HCT116 (cell line): ENCODE data around the gene NAV1. TPM values are rescaled to one million over a fixed set of nuclear protein-coding genes. Genes with fewer than 3 reads are reported as not detected.

Experiments
- ATAC-seq: fragments of 200-7000 bp; cut with Tn5 transposase; 2 replicates; pipeline ENCODE4 v1.9.1; 2020; ENCODE audit warnings: mild to moderate bottlenecking, moderate library complexity
- BruUV-seq: library from RNA; stranded (reverse); fragments of 400-500 nt; replicated peaks from 2 replicates; lab custom pipeline; 2021; lab: Mats Ljungman, UMichigan
- CTCF ChIA-PET: fragments of 300-600 bp; sonication (Branson Sonifier 250); formaldehyde crosslinking; loops from one replicate; lab custom pipeline; 2021; ENCODE audit warnings: antibody characterized with exemption; lab: Charles Lee
- POLR2A ChIA-PET: fragments of 300-600, 350-600 bp; sonication (Branson Sonifier 250); formaldehyde crosslinking; loops from one replicate; lab custom pipeline; 2021; ENCODE audit warnings: antibody characterized with exemption; lab: Charles Lee
- RAD21 ChIA-PET, 2 experiments: fragments of 300-600 bp; sonication (Branson Sonifier 250); formaldehyde crosslinking; loops; one replicate each; lab custom pipeline; 2023; ENCODE audit warnings: low total read pairs in 2 of 2; ENCODE audit not compliant: uncharacterized antibody in 2 of 2, unreplicated experiment in 2 of 2, low non-redundant PET in 1 of 2; lab: Charles Lee
- DNase-seq: peaks from one replicate; pipeline ENCODE4 v3.0.0-alpha.2; 2010; ENCODE audit warnings: low read depth, low spot score
- H2AFZ ChIP-seq: fragments of 200-600 bp; shearing (Covaris generic), sonication (generic); 2 replicates; pipeline ENCODE4 v1.6.1; 2017; ENCODE audit warnings: low read depth, mixed run types, mixed read lengths, antibody characterized with exemption, low read length; ENCODE audit not compliant: poor library complexity, severe bottlenecking
- H3K27ac ChIP-seq: 2 replicates; pipeline ENCODE4 v1.5.1; 2012; ENCODE audit warnings: low read depth, low read length
- H3K27me3 ChIP-seq: fragments of 200-600 bp; sonication (generic); 2 replicates; pipeline ENCODE4 v1.6.1; 2016; ENCODE audit warnings: mixed run types, low read length, mixed read lengths; ENCODE audit not compliant: insufficient read depth
- H3K36me3 ChIP-seq, 2 experiments: fragments of 200-500 bp in 1 of 2; fragments of 200-600 bp in 1 of 2; sonication (Bioruptor generic) in 1 of 2; sonication (generic) in 1 of 2; 2 replicates each; pipeline versions ENCODE4 v1.5.1 to v1.6.1; 2014 to 2016; ENCODE audit warnings: low read length in 2 of 2, inconsistent platforms in 1 of 2, mixed read lengths in 1 of 2, mixed run types in 1 of 2; ENCODE audit not compliant: insufficient read depth in 2 of 2, control insufficient read depth in 1 of 2
- H3K4me1 ChIP-seq, 2 experiments: fragments of 200-600 bp in 1 of 2; sonication (generic) in 1 of 2; 2 replicates each; pipeline versions ENCODE4 v1.5.1 to v1.6.1; 2012 to 2017; ENCODE audit warnings: low read length in 2 of 2, inconsistent platforms in 1 of 2, mild to moderate bottlenecking in 1 of 2, mixed read lengths in 1 of 2, mixed run types in 1 of 2, moderate library complexity in 1 of 2; ENCODE audit not compliant: insufficient read depth in 2 of 2, control insufficient read depth in 1 of 2
- H3K4me2 ChIP-seq: fragments of 200-600 bp; sonication (generic); 2 replicates; pipeline ENCODE4 v1.6.1; 2017; ENCODE audit warnings: mixed run types, low read length, mixed read lengths
- H3K4me3 ChIP-seq, 2 experiments: fragments of 200-600 bp in 1 of 2; sonication (generic) in 1 of 2; replicated peaks in 1 of 2; 2 replicates each; pipeline ENCODE4 v1.5.1; 2011 to 2016; ENCODE audit warnings: low read length in 2 of 2, control low read depth in 1 of 2, low read depth in 1 of 2, mild to moderate bottlenecking in 1 of 2, mixed read lengths in 1 of 2, mixed run types in 1 of 2
- H3K79me2 ChIP-seq: fragments of 200-600 bp; sonication (generic); 2 replicates; pipeline ENCODE4 v1.6.1; 2017; ENCODE audit warnings: mild to moderate bottlenecking, mixed run types, low read length, moderate library complexity, mixed read lengths; ENCODE audit not compliant: insufficient read depth
- H3K9ac ChIP-seq: fragments of 200-600 bp; sonication (generic); 2 replicates; pipeline ENCODE4 v1.6.1; 2016; ENCODE audit warnings: low read length, mixed read lengths
- H3K9me2 ChIP-seq: fragments of 200-600 bp; sonication (generic), shearing (Covaris generic); 2 replicates; pipeline ENCODE4 v1.6.1; 2017; ENCODE audit warnings: mixed run types, mild to moderate bottlenecking, moderate library complexity; ENCODE audit not compliant: insufficient read depth
- H3K9me3 ChIP-seq, 2 experiments: fragments of 200-500 bp in 1 of 2; fragments of 200-600 bp in 1 of 2; sonication (Bioruptor generic) in 1 of 2; sonication (generic) in 1 of 2; 2 replicates each; pipeline ENCODE4 v1.6.1; 2014 to 2017; ENCODE audit warnings: low read length in 2 of 2, mixed read lengths in 2 of 2, inconsistent platforms in 1 of 2, low read depth in 1 of 2, mild to moderate bottlenecking in 1 of 2, mixed run types in 1 of 2, moderate library complexity in 1 of 2; ENCODE audit not compliant: control insufficient read depth in 1 of 2, insufficient read depth in 1 of 2
- H4K20me1 ChIP-seq: fragments of 200-600 bp; sonication (generic), shearing (Covaris generic); 2 replicates; pipeline ENCODE4 v1.6.1; 2017; ENCODE audit warnings: mixed run types, mild to moderate bottlenecking, moderate library complexity; ENCODE audit not compliant: insufficient read depth
- CEBPB ChIP-seq: IDR thresholded peaks from 2 replicates; pipeline ENCODE4 v1.6.1; 2012; ENCODE audit warnings: low read depth
- EGR1 ChIP-seq: IDR thresholded peaks from 2 replicates; pipeline ENCODE4 v1.6.1; 2012; ENCODE audit warnings: low read depth
- ELF1 ChIP-seq: IDR thresholded peaks from 2 replicates; pipeline ENCODE4 v1.6.1; 2012; ENCODE audit warnings: low read depth, borderline replicate concordance
- EZH2 ChIP-seq: fragments of 200-600 bp; sonication (generic); IDR thresholded peaks from 2 replicates; pipeline ENCODE4 v1.6.1; 2017; ENCODE audit warnings: antibody characterized with exemption, mixed run types
- JUND ChIP-seq: IDR thresholded peaks from 2 replicates; pipeline ENCODE4 v1.6.1; 2012
- MAX ChIP-seq: IDR thresholded peaks from 2 replicates; pipeline ENCODE4 v1.6.1; 2012
- SP1 ChIP-seq: IDR thresholded peaks from 2 replicates; pipeline ENCODE4 v1.6.1; 2012; ENCODE audit warnings: low read depth
- TCF7L2 ChIP-seq: IDR thresholded peaks from 2 replicates; pipeline ENCODE4 v1.7.0; 2011; ENCODE audit warnings: borderline replicate concordance, inconsistent platforms; ENCODE audit not compliant: insufficient read depth, insufficient read length; ENCODE audit errors: extremely low read depth
- YY1 ChIP-seq: IDR thresholded peaks from 2 replicates; pipeline ENCODE4 v1.6.1; 2011; ENCODE audit warnings: low read length, low read depth, moderate library complexity, mild to moderate bottlenecking; ENCODE audit not compliant: insufficient replicate concordance; ENCODE audit errors: extremely low read depth
- ZBTB33 ChIP-seq: IDR thresholded peaks from 2 replicates; pipeline ENCODE4 v1.6.1; 2011; ENCODE audit warnings: mild to moderate bottlenecking, low read length, moderate library complexity; ENCODE audit not compliant: insufficient replicate concordance; ENCODE audit errors: extremely low read depth
- ZFX ChIP-seq: fragments of 450-650 bp; IDR thresholded peaks from 2 replicates; pipeline ENCODE4 v1.6.1; 2017
- ZNF274 ChIP-seq: fragments of 200-500 bp; sonication (Bioruptor generic); IDR thresholded peaks from 2 replicates; pipeline ENCODE4 v1.6.1; 2014; ENCODE audit warnings: mild to moderate bottlenecking, low read depth, low read length, inconsistent platforms
- intact Hi-C: fragments of 100-400 bp; cut with micrococcal nuclease; formaldehyde crosslinking; loops from 2 replicates; pipeline ENCODE4 v1.10.0; 2022
- total RNA-seq: library from RNA; stranded (reverse); gene quantifications from one replicate; pipeline ENCODE4 v1.2.1, GENCODE V29; 2021; ENCODE audit not compliant: unreplicated experiment
- TF ChIP-seq, protein P1 (sequence below), 3 experiments: fragments of 200-600 bp in 1 of 3; sonication (generic) in 1 of 3; IDR thresholded peaks in 2 of 3; conservative IDR thresholded peaks in 1 of 3; 2 replicates each; pipeline ENCODE4 v1.5.1; 2012 to 2017; ENCODE audit warnings: low read depth in 2 of 3, low read length in 2 of 3, antibody characterized with exemption in 1 of 3, borderline replicate concordance in 1 of 3, control low read depth in 1 of 3, mild to moderate bottlenecking in 1 of 3, mixed read lengths in 1 of 3, mixed run types in 1 of 3, moderate library complexity in 1 of 3; ENCODE audit not compliant: insufficient read depth in 1 of 3

The NAV1 gene
- total RNA-seq, 1 experiment from 2014 or later = 22.8 TPM

GRCh38 chr1:201533836-201534235, 5.1 kb upstream of the NAV1 start:
- Histone ChIP-seq H3K36me3 (no peaks in the 10 kb centered on the region), H3K27ac (no peak overlapping the region), H3K9me3 (no peaks in the 10 kb centered on the region), H3K4me1 (peaks cover 24 to 43% of the 10 kb centered on the region in 2 experiments), H3K9ac (no peak overlapping the region), H2AFZ (no peak overlapping the region), H4K20me1 (no peaks in the 10 kb centered on the region), H3K4me2 (no peak overlapping the region), H3K79me2 (no peaks in the 10 kb centered on the region), H3K9me2 (no peaks in the 10 kb centered on the region), H3K4me3 (no peak overlapping the region), H3K27me3 (no peaks in the 10 kb centered on the region)
- no TSS peak for BruUV-seq
- ChIA-PET RAD21 (no interaction called here), POLR2A (no interaction called here), CTCF (interaction anchor here (0.7 to 1.2 kb wide), 2 partner anchors 21 to 259 kb away, joined by 3 to 4 read pairs; no protein-coding TSS in a partner anchor)
- ATAC-seq = no peak
- no peak for DNase-seq
- intact Hi-C loops = loop anchor here (5.0 kb wide), 1 partner anchor 343 kb away; no protein-coding TSS in a partner anchor
- TF ChIP-seq EGR1 = no peak
- no peak for TF ChIP-seq JUND
- TF ChIP-seq ZFX = no peak
- no peak for TF ChIP-seq MAX
- no peak for TF ChIP-seq ZBTB33
- TF ChIP-seq, protein P1, sequence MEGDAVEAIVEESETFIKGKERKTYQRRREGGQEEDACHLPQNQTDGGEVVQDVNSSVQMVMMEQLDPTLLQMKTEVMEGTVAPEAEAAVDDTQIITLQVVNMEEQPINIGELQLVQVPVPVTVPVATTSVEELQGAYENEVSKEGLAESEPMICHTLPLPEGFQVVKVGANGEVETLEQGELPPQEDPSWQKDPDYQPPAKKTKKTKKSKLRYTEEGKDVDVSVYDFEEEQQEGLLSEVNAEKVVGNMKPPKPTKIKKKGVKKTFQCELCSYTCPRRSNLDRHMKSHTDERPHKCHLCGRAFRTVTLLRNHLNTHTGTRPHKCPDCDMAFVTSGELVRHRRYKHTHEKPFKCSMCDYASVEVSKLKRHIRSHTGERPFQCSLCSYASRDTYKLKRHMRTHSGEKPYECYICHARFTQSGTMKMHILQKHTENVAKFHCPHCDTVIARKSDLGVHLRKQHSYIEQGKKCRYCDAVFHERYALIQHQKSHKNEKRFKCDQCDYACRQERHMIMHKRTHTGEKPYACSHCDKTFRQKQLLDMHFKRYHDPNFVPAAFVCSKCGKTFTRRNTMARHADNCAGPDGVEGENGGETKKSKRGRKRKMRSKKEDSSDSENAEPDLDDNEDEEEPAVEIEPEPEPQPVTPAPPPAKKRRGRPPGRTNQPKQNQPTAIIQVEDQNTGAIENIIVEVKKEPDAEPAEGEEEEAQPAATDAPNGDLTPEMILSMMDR (IDR thresholded peaks at IDR 0.05 in 2 of 3, conservative IDR thresholded peaks at IDR 0.05 in 1 of 3; ENCODE audit: borderline replicate concordance in 1 of 3, insufficient read depth in 1 of 3, low read depth in 2 of 3, low read length in 2 of 3) = no peak
- TF ChIP-seq YY1 = no peak
- TF ChIP-seq CEBPB = no peak
- no peak for TF ChIP-seq TCF7L2
- no peak for TF ChIP-seq EZH2
- no peak for TF ChIP-seq ZNF274
- TF ChIP-seq SP1 = no peak
- no peak for TF ChIP-seq ELF1
